ENCODE measurements around the gene XPNPEP3. TPM values are rescaled to one million over a fixed set of nuclear protein-coding genes. Genes with fewer than 3 reads are reported as not detected.

XPNPEP3 gene
- total RNA-seq, 1 donor = 15.6 TPM

Small RNAs within 50 kb of the gene (small RNA-seq; reads per million reads assigned to genes)
- gene MIR4766 = 0.82 reads per million, percentile 14 among the genes with 10 or more reads in this experiment
- gene RF00017 = not detected
- not detected for gene RNU6-379P

Other genes starting within 250 kb of the XPNPEP3 start
- 29.8 and 34.0 TPM in 2 replicates for gene MRTFA, start 220.4 kb upstream of the XPNPEP3 start, total RNA-seq
- gene MCHR1, start 177.7 kb upstream of the XPNPEP3 start, total RNA-seq = 0.59 TPM in 1 of 2 replicates, not detected in the other
- 16.3 and 17.7 TPM in 2 replicates for gene SLC25A17, start 37.8 kb upstream of the XPNPEP3 start, total RNA-seq
- 231 and 249 TPM in 2 replicates for gene ST13, start 509 bp upstream of the XPNPEP3 start, total RNA-seq
- gene DNAJB7, start 5.0 kb downstream of the XPNPEP3 start, total RNA-seq = not detected in 2 replicates
- 28.2 and 38.3 TPM in 2 replicates for gene RBX1, start 94.2 kb downstream of the XPNPEP3 start, total RNA-seq
- 67.7 and 71.0 TPM in 2 replicates for gene EP300, start 235.4 kb downstream of the XPNPEP3 start, total RNA-seq

Measured in osteoblast (primary cell).